Astrocyte (in vitro differentiated cells and primary cell): ENCODE results near the gene MAOB.

Source experiments
- EZH2 ChIP-seq: IDR thresholded peaks from 2 replicates; pipeline ENCODE4 v1.6.1; 2012; ENCODE audit warnings: mild to moderate bottlenecking, low read length, inconsistent platforms; ENCODE audit not compliant: insufficient read depth
- TF ChIP-seq, protein P1 (sequence below): IDR thresholded peaks from 2 replicates; pipeline ENCODE4 v1.5.1; 2011; ENCODE audit warnings: low read depth, mild to moderate bottlenecking, inconsistent platforms, low read length, moderate library complexity; ENCODE audit not compliant: insufficient read depth

DNA sequence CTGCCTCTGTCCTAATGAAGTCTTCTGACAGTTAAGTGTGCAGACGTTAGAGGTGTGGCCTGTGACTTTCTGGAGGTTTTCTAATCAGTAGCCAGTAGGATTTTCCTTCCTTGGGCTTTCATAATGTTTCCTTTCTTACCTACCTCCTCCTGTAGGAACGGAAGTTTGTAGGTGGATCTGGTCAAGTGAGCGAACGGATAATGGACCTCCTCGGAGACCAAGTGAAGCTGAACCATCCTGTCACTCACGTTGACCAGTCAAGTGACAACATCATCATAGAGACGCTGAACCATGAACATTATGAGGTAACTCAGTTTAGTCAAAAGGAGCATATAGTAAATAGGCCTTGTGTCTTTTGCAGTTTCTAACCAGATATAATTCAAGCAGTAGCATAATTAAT is 151.2 kb downstream of the MAOB start:
- TF ChIP-seq, protein P1, sequence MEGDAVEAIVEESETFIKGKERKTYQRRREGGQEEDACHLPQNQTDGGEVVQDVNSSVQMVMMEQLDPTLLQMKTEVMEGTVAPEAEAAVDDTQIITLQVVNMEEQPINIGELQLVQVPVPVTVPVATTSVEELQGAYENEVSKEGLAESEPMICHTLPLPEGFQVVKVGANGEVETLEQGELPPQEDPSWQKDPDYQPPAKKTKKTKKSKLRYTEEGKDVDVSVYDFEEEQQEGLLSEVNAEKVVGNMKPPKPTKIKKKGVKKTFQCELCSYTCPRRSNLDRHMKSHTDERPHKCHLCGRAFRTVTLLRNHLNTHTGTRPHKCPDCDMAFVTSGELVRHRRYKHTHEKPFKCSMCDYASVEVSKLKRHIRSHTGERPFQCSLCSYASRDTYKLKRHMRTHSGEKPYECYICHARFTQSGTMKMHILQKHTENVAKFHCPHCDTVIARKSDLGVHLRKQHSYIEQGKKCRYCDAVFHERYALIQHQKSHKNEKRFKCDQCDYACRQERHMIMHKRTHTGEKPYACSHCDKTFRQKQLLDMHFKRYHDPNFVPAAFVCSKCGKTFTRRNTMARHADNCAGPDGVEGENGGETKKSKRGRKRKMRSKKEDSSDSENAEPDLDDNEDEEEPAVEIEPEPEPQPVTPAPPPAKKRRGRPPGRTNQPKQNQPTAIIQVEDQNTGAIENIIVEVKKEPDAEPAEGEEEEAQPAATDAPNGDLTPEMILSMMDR: no peak
- TF ChIP-seq EZH2: no peak
